Measurements from ENCODE around the gene FBXW4.

Gene FBXW4

DNA sequence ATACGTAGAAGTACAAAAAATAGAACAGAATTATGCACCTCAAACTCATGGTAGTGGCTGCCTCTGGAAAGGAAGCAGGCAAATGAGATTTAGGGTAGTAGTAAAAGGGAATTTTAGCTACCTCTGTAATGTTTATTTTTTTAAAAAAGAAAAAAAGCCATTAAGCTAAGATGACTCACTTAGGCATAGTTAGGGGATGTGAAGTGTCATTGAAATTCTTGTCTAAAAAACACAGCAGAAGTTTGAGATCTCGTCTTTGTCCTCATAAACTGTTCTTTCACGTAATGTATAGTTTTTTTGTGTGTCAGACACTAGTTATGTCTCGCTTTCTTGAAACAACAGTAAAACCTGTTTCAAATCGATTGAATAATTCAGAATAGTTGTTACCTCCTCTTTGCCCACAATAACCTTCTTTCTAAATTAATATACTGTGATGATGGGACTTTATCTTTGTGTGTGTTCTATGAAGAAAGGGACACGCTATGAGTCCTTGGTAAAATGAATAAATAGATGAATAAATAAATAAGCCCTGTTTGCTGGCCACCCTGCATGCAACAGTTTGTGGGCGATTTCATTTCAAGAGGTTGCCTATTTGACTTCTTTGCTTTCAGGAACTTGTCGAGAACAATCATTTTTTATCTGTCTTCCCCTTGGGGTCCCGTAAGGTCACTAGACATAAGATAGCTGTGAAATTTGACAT is 14.5 kb upstream of the FBXW4 start:
- TF ChIP-seq, protein P1, sequence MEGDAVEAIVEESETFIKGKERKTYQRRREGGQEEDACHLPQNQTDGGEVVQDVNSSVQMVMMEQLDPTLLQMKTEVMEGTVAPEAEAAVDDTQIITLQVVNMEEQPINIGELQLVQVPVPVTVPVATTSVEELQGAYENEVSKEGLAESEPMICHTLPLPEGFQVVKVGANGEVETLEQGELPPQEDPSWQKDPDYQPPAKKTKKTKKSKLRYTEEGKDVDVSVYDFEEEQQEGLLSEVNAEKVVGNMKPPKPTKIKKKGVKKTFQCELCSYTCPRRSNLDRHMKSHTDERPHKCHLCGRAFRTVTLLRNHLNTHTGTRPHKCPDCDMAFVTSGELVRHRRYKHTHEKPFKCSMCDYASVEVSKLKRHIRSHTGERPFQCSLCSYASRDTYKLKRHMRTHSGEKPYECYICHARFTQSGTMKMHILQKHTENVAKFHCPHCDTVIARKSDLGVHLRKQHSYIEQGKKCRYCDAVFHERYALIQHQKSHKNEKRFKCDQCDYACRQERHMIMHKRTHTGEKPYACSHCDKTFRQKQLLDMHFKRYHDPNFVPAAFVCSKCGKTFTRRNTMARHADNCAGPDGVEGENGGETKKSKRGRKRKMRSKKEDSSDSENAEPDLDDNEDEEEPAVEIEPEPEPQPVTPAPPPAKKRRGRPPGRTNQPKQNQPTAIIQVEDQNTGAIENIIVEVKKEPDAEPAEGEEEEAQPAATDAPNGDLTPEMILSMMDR (IDR thresholded peaks at IDR 0.05), result no peak
- intact Hi-C loops (cut with DNase I; ENCODE audit: low total_unique reads), result no loop called here
- no peak overlapping the region for H3K27ac ChIP-seq
- peaks cover 0 to 11% of the 10 kb centered on the region in 2 donors for H3K27me3 ChIP-seq
- no peak overlapping the region for H3K4me3 ChIP-seq
- DNase-seq, result no peak
- no peaks in the 10 kb centered on the region for H3K36me3 ChIP-seq
- H3K9me3 ChIP-seq, result no peaks in the 10 kb centered on the region
- H3K4me1 ChIP-seq, result no peaks in the 10 kb centered on the region

DNA sequence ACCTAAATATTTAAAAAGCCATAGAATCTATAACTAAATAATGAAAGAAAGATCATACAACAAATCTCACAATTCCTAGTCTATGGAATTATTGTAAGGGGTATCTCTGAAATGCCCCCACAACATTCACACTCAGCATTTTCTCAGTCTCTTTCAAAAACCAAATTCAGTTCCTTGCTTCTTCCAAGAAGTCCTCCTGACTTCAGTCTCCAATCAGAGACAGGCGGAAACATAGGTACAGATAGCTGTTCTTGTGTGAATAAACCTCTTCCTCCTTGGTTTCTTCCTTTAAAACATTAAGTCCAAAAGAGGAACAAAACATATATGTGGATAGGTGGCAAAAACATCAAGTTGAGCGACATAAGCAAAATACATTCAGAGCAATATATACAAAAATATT is 13.9 kb upstream of the FBXW4 start:
- no peak overlapping the region for H3K4me3 ChIP-seq
- intact Hi-C loops (cut with DNase I; ENCODE audit: low total_unique reads), result no loop called here
- no peak overlapping the region for H3K27ac ChIP-seq
- DNase-seq, result no peak
- H3K4me1 ChIP-seq, result no peaks in the 10 kb centered on the region
- peaks cover 0 to 11% of the 10 kb centered on the region in 2 donors for H3K27me3 ChIP-seq
- H3K36me3 ChIP-seq, result no peaks in the 10 kb centered on the region
- H3K9me3 ChIP-seq, result no peaks in the 10 kb centered on the region
- TF ChIP-seq, protein P1 (IDR thresholded peaks at IDR 0.05), result no peak

DNA sequence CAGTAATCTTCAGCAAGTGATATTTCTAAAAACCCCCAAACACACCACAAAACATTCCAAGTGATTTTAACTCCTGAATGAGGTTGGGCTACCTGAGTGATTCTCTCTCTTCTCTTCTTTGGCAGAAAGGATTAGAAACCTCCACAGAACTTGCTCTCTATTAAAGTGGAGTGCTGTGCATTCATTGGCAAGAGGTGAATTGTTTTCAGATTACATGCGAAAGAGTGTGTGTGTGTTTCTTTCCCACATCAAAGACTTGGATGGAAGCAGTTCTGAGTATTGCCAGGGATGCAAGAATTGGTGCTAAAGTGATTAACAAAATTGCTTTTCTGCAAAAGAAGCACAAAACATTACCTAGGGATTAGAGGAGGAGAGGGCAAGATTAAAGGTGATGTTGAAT is 13.1 kb upstream of the FBXW4 start:
- Histone ChIP-seq H3K36me3 (no peaks in the 10 kb centered on the region), H3K27ac (no peak overlapping the region), H3K27me3 (peaks cover 0 to 11% of the 10 kb centered on the region in 2 donors), H3K9me3 (no peaks in the 10 kb centered on the region), H3K4me3 (no peak overlapping the region), H3K4me1 (no peaks in the 10 kb centered on the region)
- TF ChIP-seq, protein P1 (IDR thresholded peaks at IDR 0.05), result no peak
- no peak for DNase-seq
- intact Hi-C loops (cut with DNase I; ENCODE audit: low total_unique reads), result no loop called here

DNA sequence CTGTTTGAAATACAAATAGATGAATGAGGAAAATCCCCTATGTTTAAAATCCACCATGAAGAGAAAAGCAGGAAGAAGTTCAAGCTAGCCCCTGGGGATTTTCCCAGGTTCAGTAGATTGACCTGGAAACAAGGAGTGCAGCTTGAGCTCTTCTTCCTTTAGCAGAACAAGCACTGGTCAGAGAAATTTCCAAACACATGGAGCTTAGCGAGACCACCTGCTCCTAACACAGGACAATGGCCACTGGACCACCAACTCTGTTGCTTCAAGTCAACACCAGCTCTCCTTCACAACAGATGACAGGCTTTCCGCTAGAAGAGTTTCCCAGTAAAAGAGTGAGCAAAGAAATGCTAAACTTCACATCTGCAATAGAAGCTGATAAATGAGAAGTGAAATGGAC is 9.4 kb upstream of the FBXW4 start:
- Histone ChIP-seq H3K27ac (no peak overlapping the region), H3K36me3 (peaks cover 0 to 4% (median 0%) of the 10 kb centered on the region in 3 donors), H3K4me1 (no peaks in the 10 kb centered on the region), H3K27me3 (peaks cover 0 to 3% of the 10 kb centered on the region in 2 donors), H3K9me3 (no peaks in the 10 kb centered on the region), H3K4me3 (no peak overlapping the region)
- TF ChIP-seq, protein P1 (IDR thresholded peaks at IDR 0.05), result no peak
- intact Hi-C loops (cut with DNase I; ENCODE audit: low total_unique reads), result no loop called here
- DNase-seq, result no peak

DNA sequence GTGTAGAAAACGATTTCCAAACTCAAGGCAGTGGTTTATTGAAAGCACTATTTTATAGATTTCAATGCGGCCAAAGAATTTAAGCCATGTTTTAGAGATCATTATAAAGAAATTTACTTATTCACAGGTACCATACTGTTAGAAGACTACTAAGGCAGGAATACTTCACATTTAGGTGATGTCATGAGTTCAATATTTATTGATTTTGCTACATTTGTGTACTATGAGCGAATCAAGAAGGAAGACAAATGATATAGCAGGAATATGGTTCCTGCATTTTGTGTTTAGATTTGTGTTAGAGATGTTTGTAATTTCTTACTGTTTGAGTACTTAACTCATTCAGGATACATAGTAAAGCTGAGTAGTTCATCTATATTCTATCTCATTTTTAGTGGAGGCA is 1.7 kb upstream of the FBXW4 start:
- Histone ChIP-seq H3K9me3 (no peaks in the 10 kb centered on the region), H3K27ac (no peak overlapping the region), H3K4me3 (no peak overlapping the region), H3K27me3 (no peaks in the 10 kb centered on the region), H3K4me1 (peaks cover 0 to 24% (median 9%) of the 10 kb centered on the region in 4 donors), H3K36me3 (peaks cover 0 to 4% (median 0%) of the 10 kb centered on the region in 3 donors)
- TF ChIP-seq, protein P1 (IDR thresholded peaks at IDR 0.05), result no peak
- intact Hi-C loops (cut with DNase I; ENCODE audit: low total_unique reads), result no loop called here
- no peak for DNase-seq

Data from tibial artery (tissue), 4 donors.